ENCODE measurements around the gene GALNT13.

Gene GALNT13

DNA sequence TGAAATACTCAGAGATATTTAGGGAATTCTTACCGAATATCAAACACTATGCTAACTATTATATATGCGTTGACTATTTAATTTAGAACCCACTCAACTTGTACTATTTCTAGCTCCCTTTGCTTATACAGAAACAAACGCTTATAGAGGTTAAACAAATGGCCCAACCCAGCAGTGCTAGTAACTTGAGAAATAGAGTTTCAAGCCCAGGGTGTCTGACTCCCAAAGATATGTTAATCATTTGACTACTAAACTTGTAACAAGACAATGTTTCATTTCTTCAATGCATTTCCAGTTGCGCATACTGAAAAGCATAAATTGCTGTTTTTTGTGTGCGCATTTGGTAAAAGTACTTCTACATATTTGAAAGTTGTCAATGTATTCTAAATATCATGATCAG, 310.3 kb downstream of the GALNT13 start:
- H3K4me3 ChIP-seq (ENCODE audit: low read length): no peak overlapping the region
- TF ChIP-seq CTCF (conservative IDR thresholded peaks at IDR 0.05; ENCODE audit: low read depth, low read length): no peak
- no peak for DNase-seq (ENCODE audit: low read depth)

GRCh38 chr2:154187948-154188347, 316.2 kb downstream of the GALNT13 start:
- no peak for DNase-seq (ENCODE audit: low read depth)
- no peak overlapping the region for H3K4me3 ChIP-seq (ENCODE audit: low read length)
- no peak for TF ChIP-seq CTCF (conservative IDR thresholded peaks at IDR 0.05; ENCODE audit: low read depth, low read length)

DNA sequence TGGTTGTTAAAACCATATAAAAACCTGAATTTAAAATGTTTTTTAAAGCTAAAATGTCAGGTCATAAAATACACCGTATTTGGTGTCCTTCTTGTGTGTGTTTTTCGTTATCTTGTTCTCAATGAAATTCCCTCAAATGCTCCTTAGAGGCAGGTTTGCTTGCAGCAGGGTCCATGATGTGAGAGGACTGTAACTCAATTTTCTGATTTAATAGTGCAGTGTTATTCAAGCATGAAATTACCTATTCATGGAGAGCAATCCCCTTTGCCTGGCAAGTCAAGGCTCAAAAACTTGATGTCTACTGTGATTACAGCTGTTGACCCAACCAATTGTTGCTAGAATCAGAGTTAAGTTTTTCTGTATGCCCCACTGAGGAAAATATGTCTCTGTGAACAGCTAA, 318.2 kb downstream of the GALNT13 start:
- TF ChIP-seq CTCF (conservative IDR thresholded peaks at IDR 0.05; ENCODE audit: low read depth, low read length): no peak
- no peak for DNase-seq (ENCODE audit: low read depth)
- H3K4me3 ChIP-seq (ENCODE audit: low read length): no peak overlapping the region

- no peak for TF ChIP-seq CTCF (conservative IDR thresholded peaks at IDR 0.05; ENCODE audit: low read depth, low read length)
- no peak overlapping the region for H3K4me3 ChIP-seq (ENCODE audit: low read length)
- no peak for DNase-seq (ENCODE audit: low read depth)
Observed at GRCh38 chr2:154193246-154193645, 321.5 kb downstream of the GALNT13 start.

DNA sequence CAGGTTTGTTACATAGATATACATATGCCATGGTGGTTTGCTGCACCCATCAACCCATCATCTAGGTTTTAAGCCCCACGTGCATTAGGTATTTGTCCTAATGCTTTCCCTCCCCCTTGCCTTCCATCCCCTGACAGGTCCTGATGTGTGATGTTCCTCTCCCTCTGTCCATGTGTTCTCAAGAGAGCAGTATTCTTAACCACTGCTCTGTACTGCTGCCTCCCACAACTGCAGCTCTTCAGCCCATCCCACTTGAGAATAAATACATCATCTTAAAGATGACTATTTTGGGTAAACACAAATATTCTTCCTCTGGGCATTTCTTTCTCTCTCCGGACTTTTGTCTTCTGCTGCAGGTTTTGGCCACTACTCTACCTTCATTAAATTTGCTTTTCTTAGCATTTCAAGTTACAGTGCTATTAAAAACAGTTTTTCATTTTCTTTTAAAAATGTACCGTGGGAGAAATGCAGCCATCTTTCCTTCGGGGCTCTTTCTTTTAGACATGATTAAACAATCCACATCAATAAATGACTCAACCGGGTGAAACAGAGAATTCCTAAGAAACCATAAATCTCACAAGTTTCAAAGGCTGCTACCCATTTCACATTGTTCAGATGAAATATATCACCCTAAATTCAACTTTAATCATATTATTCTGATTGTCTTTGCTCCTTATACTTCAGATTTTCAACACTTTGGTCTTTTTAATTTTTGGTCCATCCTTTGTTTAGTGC, 323.4 kb downstream of the GALNT13 start:
- no peak overlapping the region for H3K4me3 ChIP-seq (ENCODE audit: low read length)
- TF ChIP-seq CTCF (conservative IDR thresholded peaks at IDR 0.05; ENCODE audit: low read depth, low read length): no peak

GRCh38 chr2:154195644-154196195, 324.0 kb downstream of the GALNT13 start:
- no peak for DNase-seq (ENCODE audit: low read depth)
- H3K4me3 ChIP-seq (ENCODE audit: low read length): no peak overlapping the region
- no peak for TF ChIP-seq CTCF (conservative IDR thresholded peaks at IDR 0.05; ENCODE audit: low read depth, low read length)

More for the DNA sequence above, 323.4 kb downstream of the GALNT13 start:
- no peak for DNase-seq (ENCODE audit: low read depth)

DNA sequence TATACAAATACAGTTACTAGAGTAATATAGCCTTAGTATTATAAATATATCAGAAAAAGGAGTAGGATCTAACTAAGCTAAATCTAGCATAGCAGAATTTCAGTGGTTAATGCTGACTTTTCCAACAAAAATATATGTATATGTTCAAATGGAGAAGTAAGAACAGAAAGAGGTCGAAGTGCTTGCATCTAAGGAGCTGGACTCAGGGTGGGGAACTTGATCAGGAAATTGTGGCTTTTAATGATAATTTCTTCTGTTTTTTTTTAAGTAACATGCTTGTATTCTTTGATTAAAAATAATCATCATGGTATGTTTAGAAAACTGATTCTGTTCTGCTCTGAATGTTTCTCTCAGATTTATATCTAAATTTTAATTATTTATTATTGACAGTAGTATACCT, 327.1 kb downstream of the GALNT13 start:
- no peak for TF ChIP-seq CTCF (conservative IDR thresholded peaks at IDR 0.05; ENCODE audit: low read depth, low read length)
- DNase-seq (ENCODE audit: low read depth): no peak
- H3K4me3 ChIP-seq (ENCODE audit: low read length): no peak overlapping the region
